GM21381 (cell line): ENCODE measurements around the gene APOC4.

Experiments used
- ATAC-seq: cut with Tn5 transposase; IDR thresholded peaks from one replicate; pipeline ENCODE4 v1.9.1; 2021; ENCODE audit warnings: mild to moderate bottlenecking, moderate library complexity; ENCODE audit not compliant: unreplicated experiment

APOC4 gene

DNA sequence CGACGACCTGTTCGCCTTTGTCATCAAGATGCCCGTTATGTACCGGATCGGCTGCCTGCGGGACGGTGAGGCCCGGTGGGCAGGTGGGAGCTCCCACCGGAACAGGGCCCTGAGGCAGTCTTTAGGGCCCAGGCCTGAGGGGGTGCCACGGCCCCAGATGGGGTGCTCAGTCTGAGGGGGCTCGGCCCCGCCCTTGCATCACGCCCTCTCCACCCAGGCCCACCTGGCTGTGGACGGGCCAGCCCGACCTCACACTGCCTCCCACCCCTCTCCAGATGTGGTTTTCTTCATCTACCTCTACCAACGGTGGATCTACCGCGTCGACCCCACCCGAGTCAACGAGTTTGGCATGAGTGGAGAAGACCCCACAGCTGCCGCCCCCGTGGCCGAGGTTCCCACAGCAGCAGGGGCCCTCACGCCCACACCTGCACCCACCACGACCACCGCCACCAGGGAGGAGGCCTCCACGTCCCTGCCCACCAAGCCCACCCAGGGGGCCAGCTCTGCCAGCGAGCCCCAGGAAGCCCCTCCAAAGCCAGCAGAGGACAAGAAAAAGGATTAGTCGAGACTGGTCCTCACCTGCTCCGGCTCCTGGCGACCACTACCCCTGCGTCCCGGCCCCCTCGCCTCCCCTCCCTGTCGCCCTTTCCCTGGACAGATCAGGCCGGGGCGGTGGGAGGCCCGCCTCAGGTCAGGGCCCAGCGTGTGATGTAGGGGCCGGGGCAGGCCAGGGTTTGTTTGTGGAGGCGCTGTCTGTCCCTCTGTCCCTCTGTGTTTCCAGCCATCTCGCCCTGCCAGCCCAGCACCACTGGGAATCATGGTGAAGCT, 50.5 kb downstream of the APOC4 start:
- ATAC-seq, result no peak

DNA sequence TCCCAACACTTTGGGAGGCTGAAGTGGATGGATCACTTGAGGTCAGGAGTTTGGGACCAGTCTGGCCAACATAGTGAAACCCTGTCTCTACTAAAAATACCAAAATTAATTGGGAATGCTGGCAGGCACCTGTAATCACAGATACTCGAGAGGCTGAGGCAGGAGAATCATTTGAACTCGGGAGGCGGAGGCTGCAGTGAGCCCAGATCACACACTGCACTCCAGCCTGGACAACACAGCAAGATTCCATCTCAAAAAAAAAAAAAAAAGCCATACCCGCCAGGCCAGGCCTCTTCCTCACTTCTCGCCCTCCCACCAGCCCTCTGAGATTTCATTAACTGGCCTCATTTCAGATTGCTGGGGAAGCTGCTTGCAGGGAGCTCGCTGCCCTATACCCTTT, 51.5 kb downstream of the APOC4 start:
- ATAC-seq, result no peak

DNA sequence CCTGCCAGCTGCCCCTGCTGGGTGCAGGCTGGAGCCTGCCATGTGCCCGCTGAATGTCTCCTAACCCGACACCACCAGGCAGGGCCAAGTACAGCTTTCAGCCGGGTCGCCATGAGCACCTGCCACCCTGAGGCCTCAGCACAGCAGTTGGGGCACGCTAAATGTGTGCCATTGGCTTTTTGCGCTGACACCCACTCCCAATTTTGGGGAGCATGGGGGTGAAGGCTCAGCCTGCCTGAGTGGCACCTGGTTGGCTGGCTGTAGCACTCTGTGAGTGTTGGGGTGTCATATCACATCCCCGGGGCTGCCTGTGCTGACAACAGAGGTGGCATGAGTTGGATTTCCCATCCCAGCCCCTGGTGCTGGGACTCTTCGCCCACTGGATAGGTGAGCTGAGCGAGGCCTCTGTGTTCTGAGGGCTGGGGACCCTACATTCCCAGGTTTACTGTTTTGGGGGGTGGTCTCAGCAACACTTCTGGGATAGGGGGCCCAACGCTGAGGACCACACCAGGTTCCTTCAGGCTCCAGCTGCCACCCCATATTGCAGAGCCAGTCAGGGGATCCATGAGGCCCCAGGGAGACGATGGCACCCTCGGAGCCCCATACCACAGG, 52.0 kb downstream of the APOC4 start:
- no peak for ATAC-seq
